Small intestine (tissue), 4 donors: Measurements from ENCODE around the gene PHF23. TPM values are rescaled to one million over a fixed set of nuclear protein-coding genes. Genes with fewer than 3 reads are reported as not detected.

Experiments used
- polyA plus RNA-seq, 4 donors: library from polyadenylated mRNA; stranded (reverse) in 3 of 4; unstranded in 1 of 4; fragments of 200-250 nt in 3 of 4; fragments of 120-200 nt in 1 of 4; gene quantifications; one replicate each; pipeline versions ENCODE4 v1.2.1 to v1.2.3, GENCODE V29; 2013
- donor health status: healthy with polysubstance abuse.
- donor health status: Bipolar disorder and iron deficiency.
- donor health status: healthy.

PHF23 gene
- polyA plus RNA-seq, 4 donors: 26.4 to 44.3 (median 36.0) TPM

Other genes with a start within 250 kb of the PHF23 start
- gene ALOX12, start 243.4 kb downstream of the PHF23 start, polyA plus RNA-seq: 1 to 10 TPM in 1 of 4 donors, under 1 TPM in 1, not detected in 2; 0.04 to 1.2 TPM
- 100 to 1,000 TPM; 204 to 313 (median 285) TPM for gene RNASEK, start 226.8 kb downstream of the PHF23 start, polyA plus RNA-seq
- gene BCL6B, start 216.4 kb downstream of the PHF23 start, polyA plus RNA-seq: 1 to 10 TPM in 3 of 4 donors, under 1 TPM in 1; 0.45 to 8.7 (median 4.2) TPM
- gene SLC16A13, start 203.4 kb downstream of the PHF23 start, polyA plus RNA-seq: 10 to 100 TPM in 1 of 4 donors, 1 to 10 TPM in 3; 1.8 to 11.2 (median 5.0) TPM
- gene SLC16A11, start 195.4 kb downstream of the PHF23 start, polyA plus RNA-seq: 1 to 10 TPM in 1 of 4 donors, under 1 TPM in 1, not detected in 2; 0.68 to 2.3 TPM
- 10 to 100 TPM in 2 of 4 donors, 1 to 10 TPM in 1, under 1 TPM in 1; 0.45 to 14.6 (median 10.0) TPM for gene CLEC10A, start 159.2 kb downstream of the PHF23 start, polyA plus RNA-seq
- gene ASGR2, start 124.6 kb downstream of the PHF23 start, polyA plus RNA-seq: under 1 TPM in 2 of 4 donors, not detected in 2; 0.46 to 0.81 TPM
- 1 to 10 TPM; 1.9 to 2.9 (median 2.7) TPM for gene ASGR1, start 60.1 kb downstream of the PHF23 start, polyA plus RNA-seq
- gene DLG4, start 19.6 kb downstream of the PHF23 start, polyA plus RNA-seq: 1 to 10 TPM in 3 of 4 donors, under 1 TPM in 1; 0.67 to 9.2 (median 4.2) TPM
- gene ACADVL, start 19.5 kb downstream of the PHF23 start, polyA plus RNA-seq: 1,000 to 10,000 TPM in 2 of 4 donors, 100 to 1,000 TPM in 2; 424 to 2,630 (median 1,444) TPM
- 10 to 100 TPM in 3 of 4 donors, 1 to 10 TPM in 1; 8.1 to 44.4 (median 16.0) TPM for gene DVL2, start 4.9 kb downstream of the PHF23 start, polyA plus RNA-seq
- 1,000 to 10,000 TPM in 1 of 4 donors, 100 to 1,000 TPM in 3; 541 to 1,100 (median 797) TPM for gene GABARAP, start 3.0 kb upstream of the PHF23 start, polyA plus RNA-seq
- 100 to 1,000 TPM in 2 of 4 donors, 10 to 100 TPM in 2; 70.0 to 132 (median 89.3) TPM for gene CTDNEP1, start 12.3 kb upstream of the PHF23 start, polyA plus RNA-seq
- gene ELP5, start 12.8 kb upstream of the PHF23 start, polyA plus RNA-seq: 10 to 100 TPM; 31.3 to 84.6 (median 45.4) TPM
- 100 to 1,000 TPM; 309 to 561 (median 332) TPM for gene CLDN7, start 23.0 kb upstream of the PHF23 start, polyA plus RNA-seq
- gene SLC2A4, start 42.3 kb upstream of the PHF23 start, polyA plus RNA-seq: 1 to 10 TPM in 2 of 4 donors, under 1 TPM in 2; 0.31 to 5.0 (median 1.2) TPM
- gene YBX2, start 55.2 kb upstream of the PHF23 start, polyA plus RNA-seq: 10 to 100 TPM in 2 of 4 donors, 1 to 10 TPM in 2; 4.0 to 49.6 (median 11.1) TPM
- 100 to 1,000 TPM; 238 to 606 (median 340) TPM for gene EIF5A, start 68.2 kb upstream of the PHF23 start, polyA plus RNA-seq
- 100 to 1,000 TPM in 2 of 4 donors, 10 to 100 TPM in 2; 48.3 to 152 (median 86.3) TPM for gene GPS2, start 75.9 kb upstream of the PHF23 start, polyA plus RNA-seq
- 10 to 100 TPM; 14.3 to 36.9 (median 22.7) TPM for gene NEURL4, start 89.9 kb upstream of the PHF23 start, polyA plus RNA-seq
- 10 to 100 TPM in 1 of 4 donors, 1 to 10 TPM in 3; 3.8 to 43.5 (median 8.5) TPM for gene ACAP1, start 97.1 kb upstream of the PHF23 start, polyA plus RNA-seq
- 1 to 10 TPM; 6.0 to 8.6 (median 7.9) TPM for gene KCTD11, start 112.7 kb upstream of the PHF23 start, polyA plus RNA-seq
- gene TMEM95, start 115.7 kb upstream of the PHF23 start, polyA plus RNA-seq: not detected
- 10 to 100 TPM in 2 of 4 donors, 1 to 10 TPM in 2; 8.8 to 16.3 (median 10.7) TPM for gene TNK1, start 141.6 kb upstream of the PHF23 start, polyA plus RNA-seq
- 10 to 100 TPM in 3 of 4 donors, 1 to 10 TPM in 1; 6.3 to 18.0 (median 13.6) TPM for gene PLSCR3, start 155.1 kb upstream of the PHF23 start, polyA plus RNA-seq
- 100 to 1,000 TPM; 193 to 771 (median 385) TPM for gene TMEM256, start 164.6 kb upstream of the PHF23 start, polyA plus RNA-seq
- gene NLGN2, start 168.4 kb upstream of the PHF23 start, polyA plus RNA-seq: 1 to 10 TPM in 2 of 4 donors, under 1 TPM in 2; 0.22 to 6.1 (median 2.6) TPM
- not detected for gene SPEM1, start 180.9 kb upstream of the PHF23 start, polyA plus RNA-seq
- gene SPEM2, start 186.2 kb upstream of the PHF23 start, polyA plus RNA-seq: not detected
- not detected for gene SPEM3, start 189.4 kb upstream of the PHF23 start, polyA plus RNA-seq
- gene TMEM102, start 196.0 kb upstream of the PHF23 start, polyA plus RNA-seq: 10 to 100 TPM in 2 of 4 donors, 1 to 10 TPM in 2; 9.3 to 14.9 (median 10.2) TPM
- gene FGF11, start 200.1 kb upstream of the PHF23 start, polyA plus RNA-seq: under 1 TPM in 2 of 4 donors, not detected in 2; 0.61 to 0.86 TPM
- 10 to 100 TPM in 3 of 4 donors, 1 to 10 TPM in 1; 8.4 to 11.9 (median 10.4) TPM for gene CHRNB1, start 205.6 kb upstream of the PHF23 start, polyA plus RNA-seq
- gene ZBTB4, start 240.2 kb upstream of the PHF23 start, polyA plus RNA-seq: 10 to 100 TPM in 2 of 4 donors, 1 to 10 TPM in 2; 7.6 to 76.4 (median 12.4) TPM
- gene SLC35G6, start 242.0 kb upstream of the PHF23 start, polyA plus RNA-seq: under 1 TPM in 1 of 4 donors, not detected in 3; 0.49 TPM
- 100 to 1,000 TPM in 1 of 4 donors, 10 to 100 TPM in 2, 1 to 10 TPM in 1; 10.0 to 104 (median 20.8) TPM for gene POLR2A, start 244.9 kb upstream of the PHF23 start, polyA plus RNA-seq